ELF-1 (cell line): Measurements from ENCODE around the gene MACIR.
A peak's percentile ranks its signal among the peaks of the same experiment; 100 is the strongest.

Experiments
- DNase-seq: peaks from one replicate; pipeline ENCODE4 v3.0.0-alpha.2; 2016; ENCODE audit warnings: low read depth, low spot score

Gene MACIR

DNA sequence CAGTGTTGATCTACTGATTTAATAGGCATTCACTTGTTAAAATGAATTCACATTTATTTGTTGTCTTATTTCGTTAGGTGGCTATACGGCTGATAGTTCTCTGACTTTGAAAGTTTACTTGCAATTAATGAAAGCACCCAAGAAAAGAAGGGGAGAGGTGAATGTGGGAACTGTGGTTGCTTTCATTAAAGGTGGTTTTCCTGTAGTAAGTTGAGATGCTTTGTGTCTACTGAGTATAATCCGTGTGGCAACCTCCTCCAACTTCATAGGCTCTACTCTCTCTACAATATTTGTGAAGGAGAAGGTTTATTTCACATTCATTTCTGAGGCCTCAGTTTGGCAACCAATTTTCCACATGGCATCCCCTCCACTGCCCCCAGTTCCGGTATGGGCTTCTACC lies 12.8 kb upstream of the MACIR start:
- no peak for DNase-seq

DNA sequence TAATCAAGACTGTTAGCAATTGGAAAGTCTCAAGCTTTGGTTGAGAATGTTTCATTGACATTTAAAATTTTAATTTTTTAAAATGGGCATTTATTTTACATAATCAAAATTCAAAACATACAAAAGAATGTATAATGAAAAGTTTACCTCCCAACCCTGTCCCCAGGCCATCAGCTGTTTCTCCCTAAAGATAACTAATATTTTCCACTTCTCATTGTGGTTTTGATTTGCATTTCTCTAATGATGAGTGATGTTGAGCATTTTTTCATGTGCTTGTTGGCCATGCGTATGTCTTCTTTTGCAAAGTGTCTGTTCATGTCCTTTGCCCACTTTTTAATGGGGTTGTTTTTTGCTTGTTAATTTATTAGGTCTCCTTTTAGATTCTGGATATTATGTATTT lies 11.4 kb upstream of the MACIR start:
- DNase-seq, result no peak

GRCh38 chr5:103249068-103249467 lies 9.5 kb upstream of the MACIR start:
- no peak for DNase-seq

DNA sequence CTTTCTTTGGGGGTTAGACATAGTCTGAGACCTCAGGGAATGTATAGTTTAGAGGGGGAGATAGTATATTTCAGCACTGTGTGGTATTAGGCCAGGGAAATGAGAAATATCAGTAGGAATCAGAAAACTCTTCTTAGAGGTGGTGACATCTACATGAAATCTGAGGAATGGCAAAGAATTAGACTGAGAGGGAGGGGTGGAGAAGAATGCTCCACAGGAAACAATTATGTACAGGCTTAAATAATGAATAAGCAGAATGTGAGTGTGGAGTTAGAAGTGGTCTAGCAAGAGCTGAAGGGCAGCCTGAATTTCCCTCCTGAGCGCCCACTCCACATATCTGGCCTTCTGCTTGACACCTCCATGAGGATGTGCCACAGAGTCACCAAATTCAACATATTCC lies 3.6 kb upstream of the MACIR start:
- DNase-seq, result no peak

- DNase-seq, result no peak
Measured at GRCh38 chr5:103255691-103256090, 2.9 kb upstream of the MACIR start.

- peak; percentile 8 for DNase-seq
Measured at GRCh38 chr5:103256178-103256577, 2.4 kb upstream of the MACIR start.

DNA sequence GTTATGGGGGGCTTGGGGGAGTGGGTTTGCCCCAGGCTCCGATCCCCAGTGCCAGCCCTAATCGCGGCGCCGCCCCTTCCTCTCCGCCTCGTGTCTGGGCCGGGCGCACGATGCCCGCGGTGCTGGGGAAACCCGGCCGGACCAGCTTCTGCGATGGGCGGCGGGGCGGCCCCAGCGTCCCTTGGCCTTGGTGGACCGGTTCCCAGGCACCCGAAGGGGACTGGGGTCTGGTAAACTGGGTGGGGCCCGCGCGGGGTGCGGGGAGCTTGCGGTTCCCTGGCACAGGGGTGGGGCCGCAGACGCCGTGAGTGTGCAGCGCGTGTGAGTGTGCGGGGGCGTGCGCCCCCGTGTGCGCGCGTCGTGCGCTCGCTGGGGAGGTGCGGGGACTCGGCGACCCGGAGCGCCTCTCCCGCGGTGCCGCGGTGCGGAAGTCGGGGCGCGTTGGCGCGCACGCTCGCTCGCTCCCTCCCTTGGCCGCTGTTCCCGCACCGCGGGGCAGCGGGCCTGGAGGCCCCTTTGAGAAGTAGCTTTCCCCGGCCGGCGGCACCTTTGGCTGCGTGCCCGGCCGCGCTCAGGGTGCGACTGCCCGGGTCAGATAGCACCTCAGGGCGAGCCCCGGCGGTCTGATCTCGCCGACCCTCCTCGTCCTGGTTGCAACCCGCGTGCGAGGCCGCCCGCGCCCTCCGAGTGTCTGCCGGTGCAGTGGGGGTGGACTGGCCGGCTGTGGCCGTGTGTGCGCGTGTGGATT lies 568 bp downstream of the MACIR start:
- peak; percentile 68 for DNase-seq

DNA sequence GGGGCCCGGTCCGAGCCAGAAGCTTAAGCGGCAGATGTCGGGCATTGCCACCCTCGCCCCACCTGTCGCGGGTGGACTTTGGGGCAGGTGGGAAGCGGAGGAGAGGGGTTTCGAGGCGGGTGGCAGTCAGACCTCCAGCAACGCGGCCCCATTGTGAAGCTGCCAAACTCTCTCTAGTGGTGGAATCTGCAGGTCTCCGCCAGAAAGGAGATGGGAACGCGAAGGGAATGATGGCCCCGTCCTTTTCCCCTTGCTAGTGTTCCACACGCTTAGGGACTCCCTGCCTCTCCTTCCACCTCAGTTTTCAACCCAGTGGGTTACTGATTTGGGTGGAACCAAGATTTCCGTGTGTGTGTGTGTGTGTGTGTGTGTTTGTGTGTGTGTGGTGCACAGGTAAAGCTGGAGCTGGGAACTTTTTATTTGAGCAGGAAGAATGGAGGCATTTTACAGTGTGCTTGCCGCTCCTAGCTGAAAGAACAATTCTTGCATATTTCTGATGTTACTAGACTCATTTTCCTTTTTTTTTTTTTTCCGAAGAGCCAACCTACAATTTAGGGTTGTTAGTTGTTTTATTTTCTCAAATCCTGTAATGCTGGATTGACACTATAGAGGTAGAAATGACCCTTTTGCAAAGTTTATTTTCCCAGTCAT lies 1.3 kb downstream of the MACIR start:
- DNase-seq, result no peak

DNA sequence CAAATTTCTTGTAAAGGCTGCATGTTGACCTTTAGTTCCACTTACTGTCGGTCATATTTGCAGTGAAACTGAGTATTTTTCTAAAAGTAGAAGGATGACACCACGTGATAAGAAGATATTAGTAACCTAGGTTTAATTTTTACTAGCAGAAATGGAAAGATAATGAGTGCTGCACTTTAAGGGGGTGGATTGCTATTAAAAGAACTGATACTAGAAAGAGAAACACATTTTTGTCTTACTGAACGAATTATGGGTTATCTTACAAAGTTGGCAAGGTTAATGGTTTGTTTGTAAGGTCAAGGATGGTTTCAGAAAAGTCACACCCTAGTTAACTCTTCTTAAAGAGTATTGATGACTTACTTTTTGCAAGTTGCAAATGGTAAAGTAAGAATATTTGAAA lies 2.4 kb downstream of the MACIR start:
- no peak for DNase-seq

DNA sequence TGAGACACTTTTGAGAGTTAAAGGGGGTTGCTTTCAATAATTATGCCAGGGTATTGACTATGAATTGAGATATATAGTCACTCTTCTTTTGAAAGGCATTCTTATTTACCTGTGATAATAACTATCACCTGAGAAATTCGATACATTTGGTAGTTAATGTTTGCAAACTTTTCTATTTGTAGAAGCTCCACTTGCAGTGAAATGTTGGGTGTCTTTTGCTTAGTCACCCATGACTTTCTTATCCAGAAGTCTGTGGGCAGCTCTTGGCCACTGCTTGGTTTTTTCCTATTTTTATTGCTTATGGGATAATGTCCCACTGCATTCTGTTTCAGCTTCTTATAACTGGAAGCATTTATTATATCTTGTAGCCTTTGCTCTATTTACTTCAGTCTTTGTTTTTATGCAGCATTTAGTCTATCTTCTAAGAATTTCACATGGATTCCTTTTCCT lies 3.9 kb downstream of the MACIR start:
- no peak for DNase-seq

- no peak for DNase-seq
Measured at GRCh38 chr5:103263054-103263453, 4.5 kb downstream of the MACIR start.

- DNase-seq, result no peak
Measured at GRCh38 chr5:103264508-103264907, 5.9 kb downstream of the MACIR start.

- no peak for DNase-seq
Measured at GRCh38 chr5:103270581-103270980, 12.0 kb downstream of the MACIR start.

DNA sequence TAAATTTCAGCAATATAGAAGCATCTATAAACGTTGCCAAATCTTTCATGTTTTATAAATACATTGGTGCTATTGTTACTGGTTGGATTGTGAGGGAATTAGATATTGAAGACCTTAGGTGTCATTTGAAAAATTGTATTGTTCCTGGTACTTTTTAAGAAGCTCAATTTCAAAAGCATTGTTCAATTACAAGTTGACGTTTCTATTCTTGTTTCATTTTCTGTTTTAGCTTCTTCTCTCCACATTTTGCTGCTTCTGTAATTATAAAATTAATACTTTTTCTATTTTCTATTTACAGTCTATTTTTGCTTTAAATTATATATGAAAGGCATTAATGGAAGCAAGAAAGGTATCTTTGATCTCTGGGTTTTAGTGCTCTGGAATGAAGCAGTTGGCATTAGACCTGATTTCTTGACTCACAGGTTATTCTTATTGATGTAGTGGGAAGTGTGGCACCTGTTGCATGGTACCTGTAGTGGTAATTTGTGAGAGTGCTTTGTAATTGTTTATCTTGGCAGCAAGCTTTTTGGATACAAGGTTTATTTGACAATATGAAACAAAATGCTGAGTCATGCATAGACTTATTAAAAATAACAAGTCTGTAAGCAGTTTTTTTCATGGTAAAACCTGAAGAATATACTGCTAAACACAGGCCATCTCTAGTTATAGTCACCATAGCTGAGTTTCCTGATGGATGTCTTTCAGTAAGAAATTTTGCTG lies 13.2 kb downstream of the MACIR start:
- no peak for DNase-seq

GRCh38 chr5:103272377-103272776 lies 13.8 kb downstream of the MACIR start:
- no peak for DNase-seq

- DNase-seq, result no peak
Measured at GRCh38 chr5:103273952-103274351, 15.4 kb downstream of the MACIR start.

DNA sequence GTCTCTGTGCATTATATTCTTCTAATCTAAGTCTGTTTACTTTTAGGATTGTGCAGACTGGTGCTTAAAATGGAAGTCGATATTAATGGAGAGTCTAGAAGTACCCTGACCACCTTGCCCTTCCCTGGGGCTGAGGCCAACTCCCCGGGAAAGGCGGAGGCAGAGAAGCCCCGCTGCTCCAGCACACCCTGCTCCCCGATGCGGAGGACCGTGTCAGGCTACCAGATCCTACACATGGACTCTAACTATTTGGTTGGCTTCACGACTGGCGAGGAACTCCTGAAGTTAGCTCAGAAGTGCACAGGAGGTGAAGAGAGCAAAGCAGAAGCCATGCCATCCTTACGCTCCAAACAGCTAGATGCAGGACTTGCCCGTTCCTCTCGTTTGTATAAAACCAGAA lies 17.3 kb downstream of the MACIR start:
- DNase-seq, result no peak

DNA sequence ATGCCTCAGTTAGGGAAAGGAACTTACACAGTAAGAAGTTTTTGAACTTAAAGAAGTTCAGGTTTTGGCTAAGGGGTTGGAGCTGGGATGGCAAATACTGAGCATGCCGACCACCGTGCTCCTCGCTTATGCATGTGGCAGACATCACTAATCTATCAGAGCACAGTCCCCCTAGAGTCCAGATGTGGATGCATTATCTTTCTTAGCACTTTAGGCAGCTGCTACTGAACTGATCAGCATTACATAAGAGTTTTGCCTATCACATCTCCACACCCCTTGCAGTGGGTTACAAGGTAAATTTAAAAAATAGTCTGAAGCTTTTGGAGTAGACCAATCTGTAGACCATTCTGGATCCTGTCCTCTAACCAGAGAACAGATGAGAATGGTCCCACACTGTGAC lies 22.4 kb downstream of the MACIR start:
- no peak for DNase-seq

GRCh38 chr5:103283120-103283519 lies 24.6 kb downstream of the MACIR start:
- DNase-seq, result no peak

GRCh38 chr5:103283869-103284268 lies 25.3 kb downstream of the MACIR start:
- DNase-seq, result no peak

DNA sequence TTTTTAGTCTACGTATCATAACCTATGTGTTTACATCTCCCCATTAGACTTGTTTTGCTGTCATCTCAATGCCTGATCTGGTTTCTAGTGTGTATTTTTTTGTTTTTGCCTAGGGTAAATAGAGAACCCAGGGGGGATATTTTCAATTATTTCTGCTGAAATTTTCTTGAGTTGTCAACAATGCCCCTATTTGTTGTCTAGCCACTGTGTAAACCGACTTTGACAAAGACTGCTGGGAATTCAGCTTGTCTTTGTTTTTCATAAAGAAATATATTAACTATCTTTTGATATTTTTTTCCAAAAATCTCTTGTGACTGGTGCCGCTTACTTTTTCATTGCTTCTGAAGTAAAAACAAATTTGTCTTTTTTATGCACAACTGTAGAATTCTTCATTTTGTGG lies 28.1 kb downstream of the MACIR start:
- DNase-seq, result no peak

- DNase-seq, result no peak
Measured at GRCh38 chr5:103289024-103289423, 30.5 kb downstream of the MACIR start.

- no peak for DNase-seq
Measured at GRCh38 chr5:103290846-103291245, 32.3 kb downstream of the MACIR start.
